D721Med (cell line): ENCODE data around the gene CARS2.
"Not testable (repeated sequence)": the region's sequence is repeated elsewhere in the genome, so short reads cannot be mapped to it uniquely, and the experiment has no call there.

ENCODE experiments used
- DNase-seq: peaks from one replicate; pipeline ENCODE4 v3.0.0; 2011; ENCODE audit warnings: low spot score; ENCODE audit not compliant: insufficient read length
- FAIRE-seq: peaks from 2 replicates; lab custom pipeline; 2011; peaks lifted over from hg19 to GRCh38; lab: Jason Lieb, UNC
- TF ChIP-seq, protein P1 (sequence below): IDR thresholded peaks from 2 replicates; pipeline ENCODE4 v1.5.1; 2012; ENCODE audit warnings: mild to moderate bottlenecking, control low read depth; ENCODE audit not compliant: insufficient read depth; ENCODE audit errors: missing control alignments

The CARS2 gene

GRCh38 chr13:110706570-110707372 is 855 bp upstream of the CARS2 start:
- FAIRE-seq (no peak), DNase-seq (no peak)
- TF ChIP-seq, protein P1, sequence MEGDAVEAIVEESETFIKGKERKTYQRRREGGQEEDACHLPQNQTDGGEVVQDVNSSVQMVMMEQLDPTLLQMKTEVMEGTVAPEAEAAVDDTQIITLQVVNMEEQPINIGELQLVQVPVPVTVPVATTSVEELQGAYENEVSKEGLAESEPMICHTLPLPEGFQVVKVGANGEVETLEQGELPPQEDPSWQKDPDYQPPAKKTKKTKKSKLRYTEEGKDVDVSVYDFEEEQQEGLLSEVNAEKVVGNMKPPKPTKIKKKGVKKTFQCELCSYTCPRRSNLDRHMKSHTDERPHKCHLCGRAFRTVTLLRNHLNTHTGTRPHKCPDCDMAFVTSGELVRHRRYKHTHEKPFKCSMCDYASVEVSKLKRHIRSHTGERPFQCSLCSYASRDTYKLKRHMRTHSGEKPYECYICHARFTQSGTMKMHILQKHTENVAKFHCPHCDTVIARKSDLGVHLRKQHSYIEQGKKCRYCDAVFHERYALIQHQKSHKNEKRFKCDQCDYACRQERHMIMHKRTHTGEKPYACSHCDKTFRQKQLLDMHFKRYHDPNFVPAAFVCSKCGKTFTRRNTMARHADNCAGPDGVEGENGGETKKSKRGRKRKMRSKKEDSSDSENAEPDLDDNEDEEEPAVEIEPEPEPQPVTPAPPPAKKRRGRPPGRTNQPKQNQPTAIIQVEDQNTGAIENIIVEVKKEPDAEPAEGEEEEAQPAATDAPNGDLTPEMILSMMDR: no peak

DNA sequence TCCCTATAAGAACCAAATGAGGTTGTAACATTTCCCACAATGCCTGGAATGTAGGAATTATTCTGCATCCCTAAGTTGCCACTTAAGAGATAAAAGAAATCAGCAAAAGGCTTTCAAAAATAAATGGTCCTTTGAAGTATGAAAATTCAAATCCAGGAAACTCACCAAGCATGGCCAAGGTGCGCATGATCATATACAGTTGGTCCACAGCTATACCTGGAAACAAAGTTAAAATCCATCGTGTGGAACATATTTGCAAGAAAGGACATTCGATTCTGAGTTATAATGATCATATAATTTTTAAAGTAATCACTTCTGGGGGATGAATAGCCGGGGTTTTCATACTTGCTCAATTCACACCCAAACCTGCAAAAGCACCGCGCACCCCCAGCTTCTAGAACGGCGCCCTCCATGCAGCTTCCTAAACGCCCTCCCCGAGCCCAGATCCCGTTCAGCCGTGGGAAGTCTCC is 525 bp downstream of the CARS2 start:
- FAIRE-seq: no peak
- no peak for DNase-seq
- TF ChIP-seq, protein P1: no peak

GRCh38 chr13:110702591-110703526 is 3.1 kb downstream of the CARS2 start:
- DNase-seq: no peak

GRCh38 chr13:110702089-110702488 is 3.8 kb downstream of the CARS2 start:
- DNase-seq (no peak), FAIRE-seq (no peak)
- TF ChIP-seq, protein P1: no peak

More at GRCh38 chr13:110702591-110703526, 3.1 kb downstream of the CARS2 start:
- no peak for FAIRE-seq
- TF ChIP-seq, protein P1: no peak

DNA sequence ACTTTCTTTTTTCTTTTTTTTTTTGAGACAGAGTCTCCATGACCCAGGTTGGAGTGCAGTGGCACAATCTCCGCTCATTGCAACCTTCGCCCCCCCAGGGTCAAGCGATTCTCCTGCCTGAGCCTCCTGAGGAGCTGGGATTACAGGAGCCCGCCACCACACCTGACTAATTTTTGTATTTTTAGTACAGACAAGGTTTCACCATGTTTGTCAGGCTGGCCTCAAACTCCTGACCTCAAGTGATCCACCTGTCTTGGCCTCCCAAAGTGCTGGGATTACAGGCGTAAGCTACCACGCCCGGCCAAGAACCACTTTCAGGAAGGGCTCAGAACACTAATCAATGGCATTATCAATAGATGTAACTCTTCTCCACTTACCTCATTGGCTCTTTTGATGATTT is 4.9 kb downstream of the CARS2 start:
- FAIRE-seq, DNase-seq: not testable (repeated sequence)

GRCh38 chr13:110700641-110701040 is 5.3 kb downstream of the CARS2 start:
- DNase-seq (no peak), FAIRE-seq (no peak)
- TF ChIP-seq, protein P1: no peak

DNA sequence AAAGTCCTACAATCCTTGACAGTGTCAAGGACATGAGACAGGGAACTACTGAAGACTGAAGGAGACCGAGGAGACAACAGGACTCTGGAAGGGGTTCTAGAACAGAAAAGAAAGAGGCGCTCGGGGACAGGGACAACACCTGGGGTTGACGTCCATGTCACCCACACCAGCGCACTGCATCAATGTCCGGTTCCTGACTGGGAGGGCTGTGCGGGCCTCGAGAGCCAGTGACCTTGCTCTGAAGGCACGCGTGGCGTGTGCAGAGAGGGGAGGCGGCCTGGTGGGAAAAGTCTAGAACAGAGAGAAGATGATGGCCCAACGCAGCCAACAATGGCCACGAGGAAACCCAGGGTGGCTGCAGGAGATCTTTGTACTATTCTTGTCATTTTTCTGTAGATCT is 5.7 kb downstream of the CARS2 start:
- TF ChIP-seq, protein P1: no peak
- FAIRE-seq: no peak

More for the DNA sequence above, 5.7 kb downstream of the CARS2 start:
- DNase-seq: no peak
